Middle frontal gyrus (tissue), 1 donor: ENCODE measurements around the gene NDRG3.
"Not testable (repeated sequence)": the region's sequence is repeated elsewhere in the genome, so short reads cannot be mapped to it uniquely, and the experiment has no call there.

Experiments
- DNase-seq: peaks from one replicate; pipeline ENCODE4 v3.0.0-alpha.2; 2015; ENCODE audit warnings: low spot score; ENCODE audit errors: extremely low spot score

NDRG3 gene

DNA sequence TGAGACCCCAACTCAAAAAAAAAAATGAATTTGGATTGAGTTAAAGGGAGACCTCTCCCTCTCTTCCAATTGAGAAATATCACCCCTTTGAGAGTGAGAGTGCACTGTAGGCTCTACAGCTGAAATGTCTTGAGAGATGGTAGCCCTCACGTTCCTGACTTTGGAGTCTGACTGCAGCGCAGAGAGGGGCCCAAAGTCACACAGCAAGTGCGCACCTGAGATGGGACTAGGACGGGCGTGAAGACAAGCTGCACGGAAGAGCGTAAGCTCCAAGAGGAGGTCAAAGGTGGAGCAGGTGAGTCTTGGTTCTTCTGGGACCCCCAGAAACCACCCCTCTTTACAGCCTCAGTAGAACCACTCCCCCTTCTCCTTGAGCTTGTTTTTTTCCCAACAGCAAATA lies 100.5 kb downstream of the NDRG3 start:
- DNase-seq = no peak

DNA sequence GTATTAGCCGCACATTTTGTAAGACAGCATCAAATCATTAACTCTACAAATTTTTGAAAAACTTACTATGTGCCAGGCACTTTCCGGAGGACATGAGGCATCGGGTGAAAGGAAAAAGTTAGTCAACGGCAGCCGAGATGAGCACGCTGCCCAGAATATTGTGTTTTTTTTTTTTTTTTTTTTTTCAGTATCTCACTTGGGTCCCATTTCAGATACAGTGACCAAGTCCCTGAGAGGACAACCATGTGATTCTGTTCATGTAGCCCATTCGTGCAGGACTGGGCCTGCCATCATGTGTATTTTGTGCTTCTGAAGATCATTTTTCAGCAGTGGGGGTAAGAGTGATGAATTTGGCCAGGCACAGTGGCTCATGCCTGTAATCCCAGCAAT lies 101.2 kb downstream of the NDRG3 start:
- DNase-seq = no peak

DNA sequence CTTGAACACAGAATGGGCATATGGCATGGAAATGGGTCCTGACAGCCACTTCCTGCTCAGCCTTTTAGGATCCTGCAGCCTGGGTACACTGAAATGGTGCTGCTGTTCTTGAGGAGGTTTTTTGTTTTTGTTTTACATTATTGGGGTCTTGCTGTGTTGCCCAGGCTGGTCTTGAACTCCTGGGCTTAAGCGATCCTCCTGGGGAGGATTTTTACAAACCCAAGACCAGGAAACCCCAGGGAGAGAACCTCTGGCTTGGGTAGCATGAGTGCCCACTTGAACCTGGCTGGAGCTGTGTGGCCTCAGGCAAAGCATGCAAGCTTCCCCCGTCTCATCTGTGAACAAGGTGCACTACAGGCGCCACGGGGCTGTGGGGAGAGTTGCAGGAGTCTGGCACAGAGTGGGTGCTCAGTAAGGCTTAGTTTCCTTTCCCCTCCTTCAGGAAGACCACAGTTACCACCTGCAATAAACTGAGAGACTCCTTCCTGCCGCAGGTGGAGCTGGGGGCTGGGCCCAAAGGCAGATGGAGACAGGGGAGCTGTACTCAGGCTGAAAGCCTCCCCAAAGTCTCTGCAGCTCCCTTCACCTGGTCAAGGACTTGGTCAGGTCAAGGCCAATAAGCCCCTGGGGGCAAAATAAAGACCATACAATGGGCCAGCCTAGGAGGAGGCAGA lies 101.7 kb downstream of the NDRG3 start:
- no peak for DNase-seq

DNA sequence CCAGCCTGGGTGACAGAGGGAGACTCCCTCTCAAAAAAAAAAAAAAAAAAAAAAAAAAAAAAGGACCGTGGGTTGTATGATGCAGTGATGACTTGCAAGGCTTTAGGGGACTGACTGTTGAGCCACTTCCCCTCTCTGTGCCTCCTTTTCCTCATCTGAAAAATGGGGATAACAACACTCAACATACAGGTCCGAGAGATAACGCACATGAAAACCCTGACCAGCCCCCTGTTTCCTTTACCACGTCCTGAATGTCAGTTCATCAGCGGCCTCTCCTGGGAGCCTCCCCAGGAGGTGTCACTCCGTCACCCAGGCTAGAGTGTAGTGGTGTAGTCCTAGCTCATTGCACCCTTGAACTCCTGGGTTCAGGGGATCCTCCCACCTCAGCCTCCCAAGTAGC lies 103.8 kb downstream of the NDRG3 start:
- DNase-seq = no peak

DNA sequence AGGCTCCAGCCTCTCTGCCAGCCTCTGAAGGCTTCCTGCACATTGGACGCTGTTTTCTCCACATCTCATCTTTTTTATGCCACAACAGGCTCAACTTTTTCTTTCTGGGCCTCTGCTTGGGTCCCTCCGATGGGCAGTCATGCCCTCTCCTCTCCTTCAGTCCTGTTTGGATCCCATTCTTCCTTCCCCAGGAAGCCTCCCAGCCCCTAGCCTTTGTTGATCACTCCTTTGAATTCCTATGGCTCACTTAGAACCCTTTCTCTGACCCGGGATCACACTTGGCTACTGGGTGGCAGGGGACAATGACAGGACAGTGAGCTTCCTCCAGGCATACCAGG lies 104.4 kb downstream of the NDRG3 start:
- no peak for DNase-seq

DNA sequence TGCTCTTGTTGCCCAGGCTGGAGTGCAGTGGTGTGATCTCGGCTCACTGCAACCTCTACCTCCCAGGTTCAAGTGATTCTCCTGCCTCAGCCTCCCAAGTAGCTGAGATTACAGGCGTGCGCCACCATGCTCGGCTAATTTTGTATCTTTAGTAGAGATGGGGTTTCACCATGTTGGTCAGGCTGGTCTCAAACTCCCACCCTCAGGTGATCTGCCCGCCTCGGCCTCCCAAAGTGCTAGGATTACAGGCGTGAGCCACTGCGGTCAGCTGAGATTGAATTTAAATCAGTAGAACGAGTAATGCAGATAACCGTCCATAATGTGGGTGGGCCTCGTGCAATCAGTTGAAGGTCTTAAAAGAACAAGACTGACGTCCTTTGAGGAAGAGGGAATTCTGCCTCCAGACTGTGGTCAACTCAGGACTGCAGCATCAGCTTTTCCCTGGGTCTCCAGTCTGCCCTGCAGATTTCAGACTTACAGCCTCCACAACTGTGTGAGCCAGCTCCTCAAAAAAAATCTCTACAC lies 107.0 kb downstream of the NDRG3 start:
- DNase-seq = not testable (repeated sequence)

DNA sequence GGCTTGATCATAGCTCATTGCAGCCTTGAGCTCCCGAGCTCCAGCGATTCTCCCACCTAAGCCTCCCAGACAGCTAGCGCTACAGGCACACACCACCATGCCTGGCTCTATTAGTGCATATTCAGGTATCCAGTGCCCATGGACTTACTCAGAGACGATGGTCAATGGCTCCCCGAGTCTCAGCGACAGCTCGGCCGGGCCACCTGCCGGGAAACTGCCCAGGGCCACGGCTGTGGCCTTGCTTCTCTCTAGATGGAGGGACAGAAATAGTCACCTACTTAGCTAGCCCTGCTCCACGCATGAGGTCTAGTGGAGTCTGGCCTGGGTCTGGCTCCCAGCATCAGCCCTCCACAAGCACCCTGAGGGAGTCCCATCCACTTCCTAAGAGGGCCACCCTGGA lies 111.5 kb downstream of the NDRG3 start:
- DNase-seq = no peak

DNA sequence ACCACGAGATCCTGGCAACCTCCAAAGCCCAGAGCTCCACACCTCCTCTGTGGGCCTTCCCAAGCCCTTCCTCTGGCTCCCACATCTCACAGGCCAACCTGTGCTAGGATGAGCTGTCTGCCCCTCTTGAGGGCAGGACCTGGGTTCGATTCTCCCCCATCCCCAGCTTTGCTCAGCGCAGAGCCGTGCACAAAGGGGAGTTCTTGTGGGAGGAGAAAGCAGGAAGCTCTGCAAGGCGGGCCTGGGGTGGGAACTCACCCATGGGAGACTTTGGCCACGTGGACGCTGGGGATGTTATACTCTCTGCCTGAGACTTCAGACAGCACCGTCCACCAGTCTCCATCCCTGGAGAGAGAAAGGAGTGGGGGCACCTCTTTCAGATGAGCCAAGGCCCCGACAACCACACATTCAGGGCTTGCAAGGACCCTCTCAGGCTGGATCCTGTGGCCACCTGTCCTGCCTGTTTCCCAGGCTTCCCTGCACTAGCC lies 112.6 kb downstream of the NDRG3 start:
- DNase-seq = no peak

DNA sequence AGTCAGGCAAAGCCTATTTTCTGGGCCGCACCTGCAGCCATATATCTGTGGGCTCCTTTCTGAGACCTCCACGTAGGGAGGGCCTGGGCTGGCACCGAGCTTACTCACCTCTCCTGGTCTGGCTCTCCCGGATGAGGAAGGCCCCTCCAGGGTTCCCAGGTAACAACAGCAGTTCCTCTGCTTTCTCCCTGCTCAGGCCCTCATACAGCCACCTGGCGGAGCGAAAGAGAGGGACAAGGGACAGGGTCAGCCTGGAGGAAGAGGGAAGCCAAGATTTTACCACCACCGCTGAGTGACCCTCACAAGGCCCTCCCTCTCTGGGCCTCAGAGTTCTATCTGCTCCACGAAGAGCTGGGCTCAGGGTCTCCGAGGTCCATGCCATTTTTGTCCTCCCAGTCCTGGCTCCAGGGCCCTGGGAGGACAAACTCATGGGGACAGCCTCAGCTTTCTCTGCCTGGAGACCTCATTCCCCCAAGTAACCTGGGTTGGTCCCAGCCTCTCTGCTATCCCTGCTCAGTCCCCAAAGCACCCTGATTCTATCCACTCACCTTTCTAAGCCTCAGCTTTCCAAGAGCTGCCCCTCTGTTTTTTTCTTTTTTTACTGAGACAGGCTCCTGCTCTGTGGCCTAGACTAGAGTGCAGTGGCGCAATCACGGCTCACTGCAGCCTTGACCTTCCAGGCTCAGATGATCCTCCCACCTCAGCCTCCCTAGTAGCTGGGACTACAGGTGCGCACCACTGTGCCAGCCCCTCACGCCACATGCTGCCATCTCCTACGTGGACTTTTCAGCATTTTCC lies 113.2 kb downstream of the NDRG3 start:
- no peak for DNase-seq

DNA sequence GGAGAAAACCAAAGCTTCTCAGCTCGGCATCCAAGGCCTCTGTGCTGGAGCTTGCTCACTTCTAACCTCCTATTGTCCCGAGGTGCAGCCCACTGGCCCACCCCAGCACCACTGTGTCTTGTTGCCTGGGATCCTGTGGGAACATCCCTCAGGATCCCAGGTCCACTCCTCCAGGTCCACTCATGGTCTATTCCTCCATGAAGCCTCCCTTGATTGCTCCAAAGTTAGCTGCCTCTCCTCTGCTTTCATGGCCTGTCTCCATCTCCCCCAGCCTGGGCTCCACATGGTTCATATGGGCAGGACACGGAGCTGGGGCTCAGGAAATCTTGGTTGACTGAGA lies 113.8 kb downstream of the NDRG3 start:
- no peak for DNase-seq

DNA sequence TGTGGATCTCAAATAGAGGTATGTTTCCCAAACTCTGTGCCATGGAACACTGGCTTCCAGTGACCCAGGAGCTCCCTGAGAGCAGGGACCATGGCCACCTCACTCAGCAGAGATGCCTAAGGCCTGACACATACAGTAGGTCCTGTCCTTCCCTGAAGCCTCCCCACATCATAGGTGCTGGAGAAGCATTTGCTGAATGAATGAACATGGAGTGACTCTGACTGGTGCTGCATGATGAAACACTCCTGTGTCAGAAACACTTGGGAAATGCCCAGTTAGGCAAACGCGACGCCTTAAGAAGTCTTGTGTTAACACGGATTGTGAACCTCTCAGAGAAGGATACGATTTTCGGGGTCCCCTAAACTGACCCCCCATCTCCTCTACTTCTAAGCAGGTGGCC lies 114.2 kb downstream of the NDRG3 start:
- no peak for DNase-seq

DNA sequence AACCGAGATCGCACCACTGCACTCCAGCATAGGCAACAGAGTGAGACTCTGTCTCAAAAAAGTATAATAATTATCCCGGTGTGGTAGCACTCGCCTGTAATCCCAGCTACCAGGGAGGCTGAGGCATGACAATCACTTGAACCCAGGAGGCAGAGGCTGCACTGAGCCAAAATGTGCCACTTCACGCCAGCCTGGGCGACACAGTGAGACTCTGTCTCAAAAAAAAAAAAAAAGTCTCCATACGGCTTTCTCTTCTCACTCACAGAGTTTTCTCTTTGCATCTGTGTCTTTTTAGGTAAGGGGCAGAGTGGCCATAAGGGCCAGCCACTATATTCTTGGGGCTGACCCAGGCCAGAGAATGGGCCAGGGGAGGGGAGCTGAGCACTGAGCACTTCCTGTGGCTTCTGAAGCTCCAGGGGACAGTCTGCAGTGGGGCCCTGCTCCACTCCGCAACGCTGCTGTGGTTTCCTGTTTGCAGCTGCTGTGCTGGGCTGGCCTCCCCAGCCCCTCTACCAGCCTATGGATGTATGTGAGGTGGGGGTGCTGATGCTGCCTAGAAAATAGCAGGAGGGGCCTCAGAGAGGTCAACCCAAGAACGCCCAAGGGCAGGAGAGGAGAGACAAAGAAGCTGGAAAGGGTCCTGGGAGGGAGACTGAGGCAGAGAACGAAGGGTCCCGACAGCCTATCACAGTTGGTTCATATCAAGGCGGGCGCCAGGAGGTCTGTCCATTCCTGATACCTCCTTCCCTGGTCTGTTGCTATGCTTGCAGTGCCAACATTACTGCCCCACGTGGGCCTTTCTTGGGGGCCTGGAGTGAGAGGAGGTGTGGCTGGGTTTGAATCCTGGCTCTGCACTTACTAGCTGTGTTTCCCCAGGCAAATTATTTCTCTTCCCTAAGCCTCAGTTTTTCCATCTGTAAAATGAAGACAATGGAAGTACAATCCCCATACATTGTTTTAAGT lies 115.9 kb downstream of the NDRG3 start:
- no peak for DNase-seq

DNA sequence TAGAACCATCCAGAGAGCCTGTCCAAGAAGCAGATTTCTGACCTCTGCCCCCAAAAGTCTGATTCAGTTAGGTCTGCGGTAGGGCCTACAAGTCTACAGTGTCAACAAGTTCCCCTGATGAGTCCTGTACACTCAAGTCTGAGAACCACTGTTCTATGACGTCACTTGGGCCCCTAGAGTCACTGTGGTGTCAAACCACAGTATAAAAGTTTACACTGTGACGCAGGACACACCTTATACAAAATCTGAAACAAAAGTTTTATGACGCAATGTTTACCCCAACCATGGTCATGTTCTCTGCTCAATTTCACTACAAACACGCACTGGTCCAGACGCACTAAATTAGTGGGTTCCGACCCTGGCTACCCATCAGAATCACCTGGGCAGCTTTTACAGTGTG lies 117.8 kb downstream of the NDRG3 start:
- DNase-seq = no peak

DNA sequence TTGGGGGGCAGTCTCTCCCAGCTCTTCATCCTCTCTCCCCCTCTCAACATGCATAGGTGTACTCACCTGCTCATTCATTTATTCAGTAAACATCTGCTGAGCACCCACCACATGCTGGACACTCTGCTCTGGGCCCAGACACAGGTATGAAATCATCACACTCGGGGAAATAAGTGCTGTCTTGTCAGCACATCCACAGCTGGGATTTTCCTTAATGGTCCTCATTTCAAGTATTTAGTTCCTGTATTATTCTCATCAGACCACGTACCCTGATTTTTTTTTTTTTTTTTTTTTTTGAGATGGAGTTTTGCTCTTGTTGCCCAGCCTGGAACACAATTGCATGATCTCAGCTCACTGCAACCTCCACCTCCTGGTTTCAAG lies 121.0 kb downstream of the NDRG3 start:
- DNase-seq = no peak

DNA sequence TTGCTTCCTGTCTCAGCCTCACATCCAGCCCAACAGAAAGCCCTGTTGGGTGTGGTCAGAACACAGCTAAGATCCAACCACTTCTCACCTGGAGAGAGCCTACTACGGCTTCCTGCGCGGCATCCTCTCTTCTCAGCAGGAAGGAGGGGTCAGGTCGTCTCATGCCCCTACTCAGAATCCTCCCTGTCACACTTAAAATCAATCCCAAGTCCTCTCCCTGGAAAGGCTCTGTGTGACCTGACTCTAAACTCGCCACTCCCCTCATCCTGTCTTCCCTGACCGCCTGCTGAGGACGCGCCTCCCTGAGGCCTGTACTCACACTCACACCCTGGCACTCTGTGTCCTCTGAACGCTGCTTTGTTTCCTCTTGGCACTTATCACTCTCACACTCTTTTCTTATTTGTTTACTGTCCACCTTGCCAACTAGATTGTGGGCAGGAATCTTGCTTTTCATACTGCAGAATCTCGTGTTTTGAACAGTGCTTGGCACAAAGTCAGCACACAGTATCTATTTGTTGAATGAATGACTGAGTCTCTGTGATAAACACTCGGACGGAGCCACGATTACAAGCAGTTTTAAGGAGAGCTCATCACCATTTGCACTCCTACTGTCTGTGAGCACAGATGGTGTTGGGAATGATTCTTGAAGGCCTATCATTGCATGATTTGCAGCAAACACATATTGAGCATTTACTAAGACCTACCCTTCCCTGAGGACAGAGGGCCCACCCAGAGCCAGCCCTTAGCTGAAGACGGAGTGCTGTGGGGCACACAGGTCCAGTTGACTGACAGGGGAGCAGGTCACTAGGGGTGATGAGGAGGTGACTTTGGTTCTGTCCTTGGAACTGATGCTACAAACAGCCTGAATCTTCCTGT lies 121.6 kb downstream of the NDRG3 start:
- no peak for DNase-seq

DNA sequence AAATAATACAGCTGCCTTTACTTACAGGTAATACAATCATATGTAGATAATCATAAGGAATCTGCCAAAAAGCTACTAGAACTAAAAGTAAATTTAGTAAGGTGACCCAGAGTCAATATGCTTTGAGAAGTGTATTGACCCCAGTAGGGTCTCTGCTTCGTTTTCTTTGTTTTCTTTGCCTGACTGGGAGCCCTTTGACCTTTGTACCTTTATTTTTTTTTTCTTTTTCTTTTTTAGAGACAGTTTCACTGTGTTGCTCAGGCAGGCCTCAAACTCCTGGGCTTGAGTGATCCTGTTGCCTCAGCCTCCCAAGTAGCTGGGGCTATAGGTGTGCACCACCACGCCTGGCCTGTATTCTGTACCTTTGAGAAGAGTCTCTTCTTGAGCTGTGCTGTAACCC lies 122.4 kb downstream of the NDRG3 start:
- no peak for DNase-seq

DNA sequence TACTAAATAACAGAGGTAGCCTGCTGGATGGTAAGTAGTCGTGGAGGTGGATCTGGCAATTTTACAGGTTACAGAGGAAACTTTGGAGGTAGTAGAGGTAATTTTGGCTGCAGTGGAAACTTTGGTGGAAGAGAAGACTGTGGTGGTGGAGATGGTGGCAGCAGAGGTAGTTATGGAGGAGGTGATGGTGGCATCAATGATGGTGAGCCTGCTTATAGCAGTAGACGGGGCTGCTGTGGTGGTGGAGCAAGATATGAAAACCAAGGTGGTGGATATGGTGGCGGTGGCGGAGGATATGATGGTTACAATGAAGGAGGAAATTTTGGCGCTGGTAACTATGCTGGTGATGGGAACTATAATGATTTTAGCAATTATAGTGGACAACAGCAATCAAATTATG lies 125.0 kb downstream of the NDRG3 start:
- no peak for DNase-seq

DNA sequence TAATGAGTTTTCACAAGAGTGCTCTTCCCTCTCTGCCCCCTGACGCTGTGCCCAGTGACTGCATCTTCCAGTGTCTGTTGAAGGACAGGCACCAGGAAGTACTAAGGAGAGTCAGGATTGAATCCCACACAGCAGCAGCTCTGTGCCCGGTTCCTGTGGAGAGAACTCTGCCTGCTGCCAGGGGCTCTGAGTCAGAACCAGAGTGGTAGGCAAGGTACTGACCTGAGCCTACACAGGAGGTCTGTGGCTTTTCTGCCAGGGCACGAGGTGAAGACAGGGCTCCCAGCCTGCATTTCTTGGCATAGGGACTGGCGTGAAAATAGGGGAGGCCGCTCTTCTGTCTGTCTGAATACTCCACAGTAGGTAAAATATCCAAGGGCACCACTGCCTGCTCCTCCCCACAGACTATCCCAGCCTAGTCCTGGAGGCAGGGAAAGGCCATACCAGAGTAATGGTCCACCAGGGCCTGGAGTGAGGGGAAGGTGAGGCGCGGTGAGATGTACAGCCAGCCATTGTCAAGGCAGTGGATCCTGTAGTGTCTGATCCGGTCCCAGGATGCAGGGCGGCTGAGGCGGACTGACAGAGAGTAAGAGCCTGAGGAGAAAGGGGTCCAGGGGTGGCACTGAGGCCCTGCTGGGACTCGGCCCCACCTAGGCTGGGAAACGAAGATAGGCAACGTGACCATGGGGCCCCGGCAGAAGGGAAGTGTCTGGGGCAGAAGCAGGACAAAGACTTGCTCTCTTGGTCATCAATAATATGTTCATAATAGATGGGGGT lies 130.9 kb downstream of the NDRG3 start:
- DNase-seq = no peak

DNA sequence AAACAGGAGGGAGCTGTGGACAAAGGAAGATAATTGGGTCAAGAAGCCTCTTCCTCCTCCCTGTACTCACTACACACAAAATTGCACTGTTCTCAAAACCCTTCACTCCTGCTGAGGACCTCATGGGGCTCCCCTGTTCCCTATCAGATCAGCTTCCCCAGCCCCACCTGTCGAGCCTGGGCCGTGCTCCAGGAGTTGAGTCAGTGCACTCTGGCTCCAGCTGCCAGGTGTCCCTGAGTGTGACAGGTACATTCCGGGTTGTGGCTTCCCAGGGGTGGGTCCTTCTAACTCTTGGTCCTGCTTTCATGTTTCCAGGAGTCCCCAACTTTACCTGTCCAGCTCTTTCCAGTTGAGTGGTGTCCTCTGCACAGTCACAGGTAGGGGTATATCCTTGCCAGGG lies 131.9 kb downstream of the NDRG3 start:
- DNase-seq = no peak

DNA sequence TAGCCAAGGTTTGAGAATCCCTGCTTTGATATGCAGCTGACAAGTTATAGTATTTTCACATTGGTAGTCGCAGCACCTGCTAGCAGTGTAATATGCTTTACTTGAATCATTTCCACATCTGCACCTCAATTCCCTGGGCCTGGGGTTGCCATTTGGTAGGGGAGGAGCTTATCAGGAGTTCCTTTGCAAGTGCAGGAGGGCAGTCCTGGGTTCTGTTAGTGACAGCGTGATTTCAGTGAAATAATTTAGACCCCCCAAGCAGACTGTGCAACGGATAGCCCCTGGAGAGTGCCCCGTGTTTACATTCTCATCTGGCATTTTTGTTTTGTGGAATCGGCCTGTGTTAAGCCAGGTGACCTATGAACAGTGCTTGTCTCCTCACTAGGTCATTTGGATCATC lies 134.3 kb downstream of the NDRG3 start:
- no peak for DNase-seq
